ENCODE results near the gene SND1.
"Not testable (repeated sequence)": the region's sequence is repeated elsewhere in the genome, so short reads cannot be mapped to it uniquely, and the experiment has no call there.

Gene SND1

GRCh38 chr7:127896659-127897058 lies 244.7 kb downstream of the SND1 start:
- no peak overlapping the region for H3K4me3 ChIP-seq (ENCODE audit: low read length)
- TF ChIP-seq, protein P1, sequence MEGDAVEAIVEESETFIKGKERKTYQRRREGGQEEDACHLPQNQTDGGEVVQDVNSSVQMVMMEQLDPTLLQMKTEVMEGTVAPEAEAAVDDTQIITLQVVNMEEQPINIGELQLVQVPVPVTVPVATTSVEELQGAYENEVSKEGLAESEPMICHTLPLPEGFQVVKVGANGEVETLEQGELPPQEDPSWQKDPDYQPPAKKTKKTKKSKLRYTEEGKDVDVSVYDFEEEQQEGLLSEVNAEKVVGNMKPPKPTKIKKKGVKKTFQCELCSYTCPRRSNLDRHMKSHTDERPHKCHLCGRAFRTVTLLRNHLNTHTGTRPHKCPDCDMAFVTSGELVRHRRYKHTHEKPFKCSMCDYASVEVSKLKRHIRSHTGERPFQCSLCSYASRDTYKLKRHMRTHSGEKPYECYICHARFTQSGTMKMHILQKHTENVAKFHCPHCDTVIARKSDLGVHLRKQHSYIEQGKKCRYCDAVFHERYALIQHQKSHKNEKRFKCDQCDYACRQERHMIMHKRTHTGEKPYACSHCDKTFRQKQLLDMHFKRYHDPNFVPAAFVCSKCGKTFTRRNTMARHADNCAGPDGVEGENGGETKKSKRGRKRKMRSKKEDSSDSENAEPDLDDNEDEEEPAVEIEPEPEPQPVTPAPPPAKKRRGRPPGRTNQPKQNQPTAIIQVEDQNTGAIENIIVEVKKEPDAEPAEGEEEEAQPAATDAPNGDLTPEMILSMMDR (conservative IDR thresholded peaks at IDR 0.05; ENCODE audit: low read length), result no peak
- DNase-seq (ENCODE audit: low read depth), result no peak

- no peak for DNase-seq (ENCODE audit: low read depth)
- TF ChIP-seq, protein P1 (conservative IDR thresholded peaks at IDR 0.05; ENCODE audit: low read length), result no peak
- H3K4me3 ChIP-seq (ENCODE audit: low read length), result no peak overlapping the region
Observed at GRCh38 chr7:127897704-127898454, 245.9 kb downstream of the SND1 start.

- H3K4me3 ChIP-seq (ENCODE audit: low read length), result no peak overlapping the region
- no peak for DNase-seq (ENCODE audit: low read depth)
- TF ChIP-seq, protein P1 (conservative IDR thresholded peaks at IDR 0.05; ENCODE audit: low read length), result no peak
Observed at GRCh38 chr7:127899411-127899810, 247.4 kb downstream of the SND1 start.

- DNase-seq (ENCODE audit: low read depth), result no peak
- H3K4me3 ChIP-seq (ENCODE audit: low read length), result no peak overlapping the region
- TF ChIP-seq, protein P1 (conservative IDR thresholded peaks at IDR 0.05; ENCODE audit: low read length), result no peak
Observed at GRCh38 chr7:127900141-127900540, 248.1 kb downstream of the SND1 start.

DNA sequence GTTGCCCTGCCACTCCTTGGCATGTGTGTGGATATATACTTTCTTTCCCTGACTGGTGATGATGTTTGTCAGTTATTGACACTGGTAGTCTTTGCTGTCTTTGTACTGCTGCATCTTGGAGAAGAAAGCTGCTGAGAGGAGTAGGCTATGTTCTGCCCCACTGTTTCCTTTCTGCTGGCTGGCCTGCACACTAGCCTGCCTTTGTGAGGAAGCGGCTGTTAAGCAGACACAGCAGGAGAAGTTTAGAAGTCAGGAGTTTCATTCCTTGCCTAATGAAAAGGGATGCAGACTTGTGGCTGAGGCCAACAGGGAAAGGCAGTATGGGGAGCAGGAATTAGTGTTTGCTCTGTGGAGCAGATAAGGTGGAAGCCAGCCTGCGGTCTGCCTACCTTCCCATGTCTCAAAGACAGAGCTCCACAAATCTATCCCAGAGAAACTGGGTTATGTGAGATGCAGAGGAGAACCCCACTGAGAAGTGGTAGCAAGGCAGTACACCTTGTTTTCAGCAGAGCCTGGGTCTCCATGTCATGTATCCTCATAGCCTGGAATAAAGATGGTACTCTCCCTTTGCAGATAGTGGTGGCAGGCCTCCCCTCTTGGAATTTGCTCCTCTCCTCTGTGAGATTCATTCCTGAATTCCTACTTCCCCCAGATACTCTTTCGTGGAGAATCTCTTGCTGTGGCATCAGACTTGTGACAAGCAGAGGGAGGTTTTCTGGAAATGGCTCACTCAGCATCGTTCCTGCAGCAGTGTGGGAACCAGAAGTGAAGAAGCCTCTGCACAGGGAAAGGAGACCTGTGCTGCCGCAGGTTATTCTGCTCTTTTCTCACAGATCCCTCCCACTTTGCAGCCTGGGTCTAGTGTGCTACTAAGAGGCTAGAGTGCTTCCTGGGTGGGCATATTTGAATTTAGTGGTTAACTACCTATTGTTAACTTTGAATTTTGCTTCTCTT lies 249.0 kb downstream of the SND1 start:
- no peak for DNase-seq (ENCODE audit: low read depth)
- TF ChIP-seq, protein P1 (conservative IDR thresholded peaks at IDR 0.05; ENCODE audit: low read length), result no peak
- no peak overlapping the region for H3K4me3 ChIP-seq (ENCODE audit: low read length)

DNA sequence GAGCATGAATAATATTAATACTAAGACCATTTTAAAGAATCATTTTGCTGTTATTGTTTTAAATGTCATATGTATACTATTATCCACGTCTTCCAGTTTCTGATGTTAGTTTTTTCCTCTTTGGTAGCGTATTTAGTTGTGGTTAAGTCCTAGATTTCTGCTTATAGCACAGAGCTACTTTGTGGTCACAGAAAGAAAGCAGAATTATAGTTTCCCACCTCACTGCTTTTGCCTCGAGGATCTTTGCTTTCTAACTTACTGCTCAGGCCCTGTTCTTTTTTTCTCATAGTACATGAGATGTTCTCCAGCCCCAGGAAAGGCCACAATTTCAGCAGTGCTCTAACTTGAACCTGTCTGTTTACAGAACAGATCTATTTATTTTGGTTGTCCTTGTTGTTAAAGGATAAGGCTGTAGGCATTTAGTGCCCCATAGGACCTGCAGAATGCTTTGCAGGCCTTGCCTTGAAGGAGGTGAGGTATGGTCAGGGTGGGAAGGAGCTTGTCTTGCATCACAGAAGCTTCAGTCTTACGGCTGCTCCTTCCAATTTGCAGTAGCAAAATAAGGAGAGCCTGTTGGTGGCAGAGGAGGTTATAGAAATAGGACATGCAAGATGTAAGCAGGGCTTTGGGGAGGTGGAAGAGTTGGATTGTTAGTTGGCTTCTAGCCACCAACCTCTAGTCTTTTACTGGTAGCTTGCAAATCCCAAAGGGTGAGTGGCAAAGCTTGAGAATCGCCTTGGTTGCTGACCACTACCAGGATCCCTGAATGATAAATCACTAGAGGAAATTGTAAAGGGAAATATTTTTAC lies 250.1 kb downstream of the SND1 start:
- no peak for DNase-seq (ENCODE audit: low read depth)
- TF ChIP-seq, protein P1 (conservative IDR thresholded peaks at IDR 0.05; ENCODE audit: low read length), result no peak
- H3K4me3 ChIP-seq (ENCODE audit: low read length), result no peak overlapping the region

GRCh38 chr7:127902753-127903152 lies 250.8 kb downstream of the SND1 start:
- DNase-seq (ENCODE audit: low read depth); H3K4me3 ChIP-seq (ENCODE audit: low read length): not testable (repeated sequence)
